ENCODE data around the gene NUP85.
"Not testable (repeated sequence)": the region's sequence is repeated elsewhere in the genome, so short reads cannot be mapped to it uniquely, and the experiment has no call there.

NUP85 gene

GRCh38 chr17:75241996-75242460 lies 36.5 kb downstream of the NUP85 start:
- DNase-seq (no peak), ATAC-seq (no peak)

DNA sequence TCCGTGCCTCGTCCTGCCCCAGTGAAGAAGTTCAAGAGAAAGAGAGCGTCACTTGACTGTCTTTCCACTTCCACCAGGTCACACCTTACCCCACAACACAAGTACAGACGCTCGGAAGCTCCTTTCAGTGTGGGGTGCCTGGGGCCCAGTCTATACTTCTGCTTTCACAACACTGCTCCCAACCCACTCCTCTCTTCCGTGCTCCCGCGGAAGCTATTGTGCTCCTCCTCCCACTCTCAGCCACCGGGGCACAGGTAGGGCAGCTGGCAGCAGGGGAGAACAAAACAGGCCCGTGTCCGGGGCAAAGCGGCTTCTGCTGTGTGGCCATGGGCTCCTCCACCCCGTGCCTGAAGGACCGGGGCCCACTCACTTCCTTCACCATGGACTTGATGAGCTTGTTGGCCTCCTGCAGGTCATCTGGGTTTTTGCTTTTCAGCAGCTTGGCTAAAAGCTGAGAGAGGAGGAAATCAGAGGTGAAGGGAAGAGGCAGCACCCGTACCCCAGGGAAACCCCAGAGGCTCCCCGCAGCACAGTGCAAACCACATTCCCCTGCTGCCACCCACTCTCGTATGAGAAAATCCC lies 37.1 kb downstream of the NUP85 start:
- DNase-seq (no peak), ATAC-seq (peak; percentile 16)

GRCh38 chr17:75244133-75244866 lies 38.8 kb downstream of the NUP85 start:
- DNase-seq (no peak), ATAC-seq (peak; percentile 19)

GRCh38 chr17:75245011-75245410 lies 39.5 kb downstream of the NUP85 start:
- ATAC-seq = no peak
- no peak for DNase-seq

GRCh38 chr17:75246404-75246803 lies 40.9 kb downstream of the NUP85 start:
- DNase-seq (no peak), ATAC-seq (no peak)

DNA sequence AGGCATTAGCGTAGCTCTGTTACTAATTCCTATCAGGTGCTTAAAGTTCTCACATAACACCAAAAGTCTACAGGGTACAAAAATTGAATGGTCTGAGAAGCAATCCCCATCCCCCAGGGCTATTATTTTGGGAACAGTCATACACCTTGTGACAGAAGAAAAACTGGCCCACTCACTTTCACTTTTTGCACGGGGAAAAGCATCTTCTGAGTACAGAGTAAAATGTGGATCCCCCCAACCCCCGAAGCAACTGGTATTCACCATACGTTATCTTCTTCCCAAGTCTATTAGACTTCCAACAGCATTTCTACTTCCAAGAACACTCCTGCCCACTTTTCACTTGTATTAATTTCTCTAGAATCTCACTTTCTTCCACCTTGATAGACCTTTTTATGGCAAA lies 44.1 kb downstream of the NUP85 start:
- no peak for ATAC-seq
- DNase-seq = no peak

DNA sequence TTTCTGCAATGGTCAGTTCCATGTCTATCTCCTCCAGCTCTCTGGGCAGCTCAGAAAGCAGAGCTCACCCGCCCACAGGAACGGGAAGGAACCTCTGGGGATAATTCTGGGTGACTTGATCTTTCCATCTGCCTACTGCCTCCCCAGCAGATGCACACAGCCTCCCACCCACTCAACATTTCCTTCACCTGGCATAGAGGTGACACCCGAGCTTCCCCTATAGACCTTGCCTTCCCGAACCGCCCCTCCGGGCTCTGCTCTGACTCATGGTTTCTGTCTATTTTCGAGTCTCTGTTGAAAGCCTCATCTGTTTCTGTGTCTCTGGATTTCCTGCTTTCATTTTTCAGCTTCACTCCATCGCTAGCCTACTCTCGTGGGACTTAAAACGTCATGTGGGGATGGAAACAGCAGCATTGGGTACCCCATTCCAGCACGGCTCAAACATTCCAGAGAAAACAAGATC lies 44.6 kb downstream of the NUP85 start:
- peak; percentile 99 for ATAC-seq
- DNase-seq = peak; percentile 80

- no peak for ATAC-seq
Observed at GRCh38 chr17:75252039-75252816, 46.7 kb downstream of the NUP85 start.

DNA sequence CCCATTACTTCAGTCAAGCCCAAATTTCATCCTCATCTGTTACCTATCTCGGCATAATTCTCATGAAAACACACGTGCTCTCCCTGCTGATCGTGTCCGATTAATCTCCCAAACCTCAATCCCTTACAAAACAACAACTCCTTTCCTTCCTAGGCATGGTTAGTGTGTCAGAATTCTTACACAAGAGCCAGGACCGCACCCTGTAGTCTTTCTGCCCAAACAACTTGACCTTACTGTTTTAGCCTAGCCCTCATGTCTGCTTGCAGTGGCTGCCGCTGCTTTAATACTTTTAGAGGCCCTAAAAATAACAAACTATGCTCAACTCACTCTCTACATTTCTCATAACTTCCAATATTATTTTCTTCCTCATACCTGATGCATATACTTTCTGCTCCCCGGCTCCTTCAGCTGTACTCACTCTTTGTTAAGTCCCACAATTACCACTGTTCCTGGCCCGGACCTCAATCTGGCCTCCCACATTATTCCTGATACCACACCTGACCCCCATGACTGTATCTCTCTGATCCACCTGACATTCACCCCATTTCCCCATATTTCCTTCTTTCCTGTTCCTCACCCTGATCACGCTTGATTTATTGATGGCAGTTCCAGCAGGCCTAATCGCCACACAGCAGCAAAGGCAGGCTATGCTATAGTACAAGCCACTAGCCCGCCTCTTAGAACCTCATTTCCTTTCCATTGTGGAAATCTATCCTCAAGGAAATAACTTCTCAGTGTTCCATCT lies 50.6 kb downstream of the NUP85 start:
- DNase-seq, ATAC-seq: not testable (repeated sequence)

More at GRCh38 chr17:75252039-75252816, 46.7 kb downstream of the NUP85 start:
- DNase-seq = no peak

GRCh38 chr17:75257228-75257627 lies 51.7 kb downstream of the NUP85 start:
- not testable (repeated sequence) for ATAC-seq

GRCh38 chr17:75260641-75261335 lies 55.3 kb downstream of the NUP85 start:
- ATAC-seq (peak; percentile 78), DNase-seq (no peak)

More at GRCh38 chr17:75257228-75257627, 51.7 kb downstream of the NUP85 start:
- not testable (repeated sequence) for DNase-seq

DNA sequence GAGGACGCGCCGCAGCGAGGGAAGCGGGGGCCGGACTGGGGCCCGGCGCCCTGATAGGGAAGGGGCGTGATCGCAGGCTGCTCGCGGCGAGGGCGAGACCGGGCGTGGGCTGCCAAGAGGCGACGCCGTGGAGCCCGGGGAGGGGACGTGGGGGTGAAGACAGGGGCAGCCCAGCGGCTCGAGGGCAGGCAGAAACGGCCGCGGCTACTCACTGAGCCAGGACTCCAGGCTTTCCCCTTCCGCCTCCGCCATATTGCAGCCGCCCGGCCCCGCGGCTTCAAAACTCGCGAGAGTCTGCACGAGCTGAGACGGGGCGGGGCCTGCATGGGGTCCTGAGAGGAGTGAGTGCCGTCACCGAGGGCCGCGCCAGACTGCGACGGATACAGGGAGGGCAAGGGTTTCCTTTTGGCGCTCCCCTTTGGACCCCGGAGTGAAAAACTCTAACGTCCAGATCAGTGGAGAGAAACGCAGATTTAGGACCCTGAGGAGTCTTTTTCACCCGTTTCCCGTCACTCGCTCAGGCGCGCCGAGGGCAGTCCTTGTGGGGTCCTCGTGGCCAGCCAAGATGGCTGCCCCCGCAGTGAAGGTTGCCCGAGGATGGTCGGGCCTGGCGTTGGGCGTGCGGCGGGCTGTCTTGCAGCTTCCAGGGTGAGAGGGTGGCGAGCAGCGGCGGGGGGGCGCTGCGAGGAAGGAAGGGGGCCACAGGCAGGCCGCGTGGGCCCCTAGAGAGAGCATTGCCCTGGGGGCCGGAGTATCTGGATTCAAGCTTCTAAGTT lies 56.0 kb downstream of the NUP85 start, which contains the start of the genes GGA3 and MRPS7:
Gene GGA3 (minus strand): TSS at position 271 of the 776 bp plus-strand sequence. CDS start 19 bp downstream, at position 252.
Gene MRPS7 (plus strand): TSS at position 544 of the 776 bp plus-strand sequence. CDS start 22 bp downstream, at position 566.
- DNase-seq (peak; percentile 97), ATAC-seq (peak; percentile 91)

DNA sequence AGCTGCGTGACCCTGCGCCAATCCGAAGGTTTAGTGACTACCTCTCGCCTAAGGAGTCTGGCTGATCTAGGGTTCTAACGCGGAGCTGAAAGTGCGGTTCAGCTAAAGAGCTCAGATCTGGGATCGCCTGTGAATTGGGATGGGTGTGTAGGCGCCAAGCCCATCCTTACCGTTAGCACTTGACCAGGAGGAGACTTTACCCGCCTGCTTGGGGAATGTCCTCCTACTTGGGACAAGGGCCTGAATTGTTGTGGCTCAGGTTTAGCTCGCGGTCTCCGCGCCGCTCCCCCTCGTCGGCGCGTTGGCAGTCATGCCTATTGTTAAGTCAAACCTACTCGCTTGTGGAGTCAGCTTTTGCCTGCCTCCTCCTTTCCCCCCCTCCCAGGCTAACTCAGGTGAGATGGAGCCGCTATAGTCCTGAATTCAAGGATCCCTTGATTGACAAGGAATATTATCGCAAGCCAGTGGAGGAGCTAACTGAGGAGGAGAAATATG lies 56.7 kb downstream of the NUP85 start:
- ATAC-seq (no peak), DNase-seq (no peak)

GRCh38 chr17:75263055-75263454 lies 57.6 kb downstream of the NUP85 start:
- no peak for DNase-seq

GRCh38 chr17:75265614-75266315 lies 60.3 kb downstream of the NUP85 start:
- DNase-seq (no peak), ATAC-seq (no peak)

More at GRCh38 chr17:75263055-75263454, 57.6 kb downstream of the NUP85 start:
- ATAC-seq = no peak

GRCh38 chr17:75266316-75267152 lies 61.1 kb downstream of the NUP85 start:
- DNase-seq = no peak
- no peak for ATAC-seq

- ATAC-seq (no peak), DNase-seq (no peak)
Observed at GRCh38 chr17:75267153-75267410, 61.6 kb downstream of the NUP85 start.

GRCh38 chr17:75267411-75268232 lies 62.1 kb downstream of the NUP85 start:
- no peak for ATAC-seq
- DNase-seq = no peak

All from stimulated activated naive CD8-positive, alpha-beta T cell treated with anti-CD3 and anti-CD28 coated beads, Interleukin-15, Interleukin-2, amounts not matched to agents 100 U/mL and 50 U/mL, for 24 hours (primary cell).